GM19463 (cell line): ENCODE measurements around the gene CRTC1.

Experiments
- ATAC-seq: cut with Tn5 transposase; IDR thresholded peaks from one replicate; pipeline ENCODE4 v1.9.1; 2021; ENCODE audit warnings: mild to moderate bottlenecking, moderate library complexity; ENCODE audit not compliant: unreplicated experiment

The CRTC1 gene

DNA sequence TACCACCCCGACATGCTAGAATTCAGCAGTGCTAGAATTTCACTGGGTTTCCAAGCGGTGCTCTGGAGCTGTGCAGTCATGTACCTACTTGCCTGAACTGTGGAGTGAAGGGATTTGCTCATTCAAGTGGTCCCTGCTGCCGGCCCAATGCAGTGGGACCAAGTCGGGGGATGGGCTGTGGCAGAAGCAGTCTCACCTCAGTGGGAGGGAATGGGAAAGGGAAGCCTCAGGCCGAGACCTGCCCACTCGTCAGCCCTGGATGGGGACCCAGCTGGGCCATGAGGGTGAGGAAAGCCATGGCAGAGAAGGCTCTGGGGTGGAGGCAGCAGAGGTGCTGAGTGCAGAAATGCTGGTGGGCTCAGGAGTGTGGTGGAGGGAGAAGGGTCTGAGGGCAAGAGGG lies 31.7 kb upstream of the CRTC1 start:
- no peak for ATAC-seq

DNA sequence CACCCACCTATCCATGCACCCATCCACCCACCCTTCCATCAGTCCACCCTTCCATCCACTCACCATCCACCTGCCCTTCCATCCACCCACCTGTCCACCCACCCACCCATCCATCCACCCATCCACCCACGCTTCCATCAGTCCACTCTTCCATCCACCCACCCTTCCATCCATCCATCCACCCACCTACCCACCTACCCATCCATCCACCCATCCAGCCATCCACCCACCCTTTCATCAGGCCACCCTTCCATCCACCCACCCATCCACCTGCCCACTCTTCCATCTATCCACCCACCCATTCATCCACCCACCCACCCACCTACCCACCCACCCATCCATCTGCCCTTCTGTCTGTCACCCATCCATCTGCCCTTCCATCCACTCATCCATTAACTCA lies 29.6 kb upstream of the CRTC1 start:
- no peak for ATAC-seq

DNA sequence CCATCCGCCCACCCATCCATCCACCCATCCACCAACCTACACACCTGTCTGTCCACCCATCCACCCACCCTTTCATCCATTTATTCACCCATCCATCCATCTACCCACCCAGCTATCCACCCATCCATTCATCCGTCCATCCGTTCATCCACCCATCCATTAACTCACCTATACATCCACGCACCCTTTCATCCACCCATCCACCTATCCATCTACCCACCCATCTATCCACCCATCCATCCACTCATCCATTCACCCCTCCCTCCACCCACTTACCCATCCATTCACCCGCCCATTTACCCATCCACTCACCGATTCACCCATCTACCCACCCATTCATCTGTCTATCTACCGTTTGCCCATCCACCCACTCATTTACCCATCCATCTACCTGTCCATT lies 29.0 kb upstream of the CRTC1 start:
- no peak for ATAC-seq

DNA sequence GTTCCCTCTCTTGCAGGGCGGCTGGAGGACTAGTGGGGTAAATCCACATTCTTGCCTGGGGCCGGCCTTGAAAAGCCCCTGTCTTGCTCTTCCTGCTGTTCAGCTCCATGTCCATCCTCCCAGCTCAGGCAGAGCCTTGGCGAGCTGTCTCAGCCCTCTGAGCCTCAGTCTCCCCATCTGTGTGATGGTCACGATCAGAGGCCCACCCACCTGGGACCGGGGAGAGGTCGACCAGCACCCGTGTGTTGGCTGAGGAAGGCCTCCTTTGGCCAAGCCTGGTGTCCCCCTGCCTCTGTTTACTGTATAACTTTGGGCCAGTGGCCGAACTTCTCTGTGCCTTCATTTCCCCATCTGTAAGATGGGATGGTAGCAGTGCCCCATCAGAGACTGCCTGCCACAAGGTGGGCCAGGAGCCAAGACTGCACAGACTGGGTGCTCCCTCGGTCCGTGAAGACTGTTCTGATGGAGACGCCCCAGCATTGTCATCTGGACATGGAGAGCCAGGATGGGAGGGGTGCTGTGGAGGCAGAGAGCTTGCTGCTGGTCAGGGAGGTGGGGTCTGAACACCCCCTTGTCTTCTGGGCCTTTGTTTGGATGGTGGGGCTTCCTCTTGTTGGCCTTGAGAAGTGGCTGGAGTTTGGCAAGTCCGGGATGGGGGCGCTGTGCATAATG lies 28.2 kb upstream of the CRTC1 start:
- no peak for ATAC-seq

DNA sequence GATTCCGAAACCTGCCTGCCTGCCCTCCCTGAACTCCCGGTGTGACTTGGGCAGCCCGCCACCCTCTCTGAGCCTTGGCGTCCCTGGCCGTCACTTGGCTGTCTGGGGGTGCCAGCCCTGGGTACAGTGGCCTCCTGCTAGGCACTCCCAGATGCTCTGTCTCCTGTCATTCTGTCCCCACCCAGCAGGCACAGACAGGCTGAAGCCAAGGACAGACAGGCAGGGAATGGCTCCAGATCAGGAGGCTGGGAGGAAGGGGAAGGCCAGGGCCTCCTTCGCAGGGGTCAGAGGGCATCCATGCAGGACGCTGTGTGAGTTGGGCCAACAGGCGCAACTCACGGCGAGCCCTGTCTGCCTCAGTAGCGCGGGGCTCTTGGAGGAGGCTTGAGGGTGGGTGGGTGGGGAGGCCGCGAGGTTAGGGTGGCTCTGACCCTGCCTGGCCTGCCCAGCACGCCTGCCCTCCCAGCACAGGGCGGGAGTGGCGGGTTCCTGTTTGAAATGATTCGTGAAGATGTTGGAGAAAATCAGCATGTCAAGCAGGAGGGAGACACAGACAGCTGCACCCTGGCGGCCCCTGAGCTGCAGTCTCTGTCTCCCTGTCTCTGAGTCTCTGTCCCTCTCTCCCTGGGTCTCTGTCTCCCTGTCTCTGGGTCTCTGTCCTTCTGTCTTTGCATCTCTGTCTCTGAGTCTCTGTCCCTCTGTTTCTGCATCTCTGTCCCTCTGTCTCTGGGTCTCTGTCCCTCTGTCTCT lies 27.0 kb upstream of the CRTC1 start:
- no peak for ATAC-seq

DNA sequence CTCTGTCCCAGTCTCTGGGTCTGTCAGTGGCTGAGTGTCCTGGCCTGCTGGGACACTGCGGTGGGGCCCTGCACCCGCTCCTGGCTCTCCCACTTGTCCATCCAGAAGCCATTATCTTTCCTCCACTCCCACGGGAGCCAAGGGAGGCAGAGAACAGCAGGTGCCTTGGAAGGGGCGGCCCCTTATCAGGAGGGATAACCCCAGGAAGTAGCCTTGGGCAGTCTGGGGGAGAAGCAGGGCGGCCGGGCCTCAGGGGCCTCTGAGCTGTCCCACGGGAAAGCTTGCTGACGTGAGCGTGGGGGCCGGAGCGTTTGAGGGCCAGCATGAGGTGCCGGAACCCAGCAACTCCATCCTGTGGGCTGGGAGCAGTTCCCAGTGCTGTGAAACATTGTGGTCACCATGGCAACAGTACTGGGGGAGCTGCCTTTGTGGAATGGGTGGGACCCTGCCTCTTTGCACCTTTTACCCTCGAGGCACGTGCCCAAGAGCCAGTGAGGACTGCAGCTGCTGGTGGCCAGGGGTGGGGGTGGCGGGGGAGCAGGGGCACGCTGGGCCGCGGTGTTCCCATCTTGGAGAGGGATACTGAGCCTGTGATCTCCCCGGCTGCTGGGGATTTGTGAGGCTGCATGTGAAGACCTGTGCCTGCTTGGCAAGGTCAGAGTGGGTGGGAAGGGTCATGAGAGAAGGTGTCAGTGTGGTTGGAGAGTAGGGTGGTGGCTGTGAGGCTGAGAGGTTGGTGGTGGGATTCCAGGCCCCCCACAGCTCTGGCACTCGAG lies 25.7 kb upstream of the CRTC1 start:
- ATAC-seq: no peak

DNA sequence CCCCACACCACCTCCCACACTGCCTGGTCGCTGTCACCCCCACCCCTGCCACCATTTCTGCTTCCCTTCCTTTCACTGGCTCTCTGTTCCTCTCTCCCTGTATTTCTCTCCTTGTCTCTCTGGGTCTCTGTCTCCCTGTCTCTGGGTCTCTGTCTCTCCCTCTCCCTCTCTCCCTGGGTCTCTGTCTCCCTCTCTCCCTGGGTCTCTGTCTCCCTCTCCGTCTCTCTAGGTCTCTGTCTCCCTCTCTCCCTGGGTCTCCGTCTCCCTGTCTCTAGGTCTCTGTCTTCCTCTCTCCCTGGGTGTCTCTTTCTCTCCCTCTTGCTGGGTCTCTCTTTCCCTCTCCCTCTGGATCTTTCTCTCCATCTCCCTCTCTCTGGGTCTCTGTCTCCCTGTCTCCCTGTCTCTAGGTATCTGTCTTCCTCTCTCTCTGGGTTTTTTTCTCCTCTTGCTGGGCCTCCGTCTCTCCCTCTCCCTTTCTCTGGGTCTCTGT lies 25.1 kb upstream of the CRTC1 start:
- ATAC-seq: no peak

DNA sequence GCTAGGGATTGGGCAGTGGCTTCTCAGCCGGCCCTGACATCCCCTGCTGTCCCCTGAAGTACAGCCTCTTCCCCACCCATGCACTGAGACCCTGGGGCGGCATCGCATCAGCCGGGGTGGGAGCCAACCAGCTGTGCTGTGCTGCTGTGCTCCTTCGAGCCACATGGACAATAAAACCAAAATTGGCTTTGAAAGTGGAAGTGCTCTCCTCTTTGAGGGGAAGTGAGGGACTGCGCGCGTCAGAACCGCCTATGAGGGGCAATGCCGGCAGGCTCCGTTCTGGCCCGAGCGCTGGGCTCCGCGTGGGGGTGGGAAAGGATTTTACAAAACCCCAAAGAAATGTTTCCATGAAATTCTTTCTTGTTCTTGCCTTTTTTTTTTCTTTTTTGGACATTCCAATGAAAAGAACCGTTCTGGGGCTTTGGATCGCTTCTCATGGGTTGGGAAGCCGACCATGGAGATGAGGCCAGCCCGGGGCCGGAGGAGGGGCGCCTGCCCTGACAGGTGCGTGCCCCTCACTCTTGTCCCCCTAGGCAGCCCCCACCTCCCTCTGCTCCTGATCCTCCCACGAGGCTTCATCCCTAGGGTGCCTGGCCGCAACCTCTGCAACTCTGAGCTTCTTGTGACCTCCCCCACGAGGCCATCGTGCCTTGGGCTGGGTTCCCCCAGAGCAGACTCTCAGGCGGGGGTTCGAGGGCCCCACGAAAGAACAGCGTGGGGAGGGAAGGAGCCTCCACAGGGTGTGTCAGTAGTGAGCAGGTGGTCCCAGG lies 24.0 kb upstream of the CRTC1 start:
- ATAC-seq: no peak

DNA sequence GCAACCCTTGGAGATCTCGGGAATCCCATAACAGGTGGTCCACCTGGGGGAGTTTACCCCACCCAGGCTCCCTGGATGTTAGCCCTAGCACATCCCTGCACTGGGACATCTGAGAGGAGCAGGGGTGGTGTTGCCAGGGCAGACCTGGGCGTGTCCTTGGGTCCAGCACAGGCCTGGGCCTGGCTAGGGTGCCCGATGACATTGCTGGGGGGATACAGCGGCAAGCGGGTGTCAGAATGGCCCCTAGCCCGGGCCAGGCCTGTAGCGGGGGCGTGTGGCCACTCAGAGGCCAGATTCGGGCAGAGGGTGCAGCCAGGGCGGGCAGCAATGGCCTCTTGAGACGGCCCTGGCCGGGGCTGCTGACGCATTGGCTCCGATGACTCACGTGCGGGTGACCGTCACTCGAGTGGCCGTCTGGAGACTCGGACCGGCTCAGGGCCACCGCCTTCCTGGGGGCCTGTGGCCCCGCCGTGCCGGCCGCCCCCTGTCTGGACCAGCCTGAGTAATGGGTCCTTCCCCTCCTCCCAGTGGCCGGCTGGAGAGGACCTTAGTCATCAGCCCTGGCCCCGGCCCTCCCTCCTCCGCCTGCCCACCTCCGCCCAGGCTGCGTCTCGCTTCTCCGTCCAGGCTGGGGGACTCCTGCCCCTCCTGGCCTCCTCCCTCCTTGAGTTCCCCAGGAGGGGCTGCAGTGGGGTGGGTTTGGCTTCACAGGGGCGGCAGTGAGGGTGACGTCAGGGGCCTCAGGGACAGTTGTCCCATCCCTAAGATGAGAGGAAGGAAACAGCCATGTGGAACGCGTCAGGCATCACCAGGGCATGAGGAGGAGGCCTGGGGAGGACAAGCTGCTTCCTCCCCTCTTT lies 23.2 kb upstream of the CRTC1 start:
- ATAC-seq: no peak

DNA sequence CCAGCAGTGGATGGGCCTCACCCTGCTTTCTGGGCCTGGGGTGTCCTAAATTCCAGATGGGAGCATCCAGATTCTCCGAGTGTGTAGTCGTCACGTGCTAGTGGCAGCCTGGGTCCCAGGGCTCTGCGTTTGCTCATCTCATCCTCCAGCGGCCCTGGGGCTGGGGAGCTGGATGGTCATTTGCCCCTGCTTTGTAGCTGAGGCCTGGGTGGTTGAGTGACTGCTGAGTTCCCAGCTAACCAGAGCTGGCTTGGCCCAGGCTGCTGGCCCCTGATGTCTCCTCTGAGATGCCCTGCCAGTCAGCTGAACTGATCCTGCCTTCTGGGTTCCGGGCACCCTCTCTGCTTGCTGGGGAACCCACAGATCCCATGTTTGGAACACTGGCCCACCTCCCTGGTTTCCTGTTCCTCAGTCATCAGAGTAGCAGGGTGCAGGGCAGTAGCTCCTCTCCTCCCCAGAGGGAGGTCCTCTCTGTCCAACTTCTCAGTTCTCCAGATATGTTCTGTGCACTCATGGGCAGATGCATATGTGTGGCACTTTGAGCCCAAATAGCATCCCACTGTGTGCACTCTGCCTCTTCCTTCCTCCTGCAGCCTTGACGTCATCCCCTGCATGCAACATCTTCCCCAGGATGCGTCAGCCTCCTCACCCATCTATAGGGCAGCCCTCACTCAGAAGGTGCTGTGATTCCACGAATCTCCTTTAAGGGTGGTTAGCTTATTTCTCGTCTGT lies 22.4 kb upstream of the CRTC1 start:
- ATAC-seq: no peak

DNA sequence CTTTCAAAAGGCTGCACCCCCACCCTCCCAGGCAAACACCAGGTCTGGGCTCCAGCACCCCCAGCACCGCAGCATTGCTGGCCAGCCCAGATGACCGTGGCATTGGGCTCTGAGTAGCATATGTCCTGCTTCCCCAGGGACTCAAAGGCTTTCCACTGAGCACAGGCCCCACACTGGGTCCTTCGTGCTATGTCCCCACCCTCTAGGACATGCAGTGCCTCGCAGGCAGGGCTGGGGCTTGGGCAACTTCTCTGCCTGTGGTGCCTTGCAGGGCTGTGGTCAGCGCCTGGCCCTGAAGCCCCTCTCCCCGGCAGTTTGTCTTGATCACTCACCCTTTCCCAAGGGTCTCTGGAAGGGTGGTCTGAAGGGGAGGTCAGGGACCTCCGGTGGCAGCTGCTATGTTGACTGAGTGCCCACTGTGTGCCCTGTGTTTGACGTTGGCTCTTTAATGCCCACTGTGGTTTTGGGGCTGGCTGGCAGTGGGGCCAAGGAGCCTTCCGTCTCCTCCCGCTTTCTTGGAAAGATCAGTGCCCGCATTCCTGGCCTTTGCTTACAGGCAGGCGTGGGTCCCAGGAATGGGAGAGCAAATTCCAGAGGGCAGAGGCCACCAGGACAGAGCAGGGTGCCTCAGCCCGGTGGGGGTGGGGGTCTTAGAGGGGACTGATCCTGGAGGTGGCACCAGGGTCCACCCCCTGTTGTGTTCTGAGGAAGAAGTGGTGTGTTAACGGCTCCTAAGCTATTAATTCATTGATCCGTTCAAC lies 20.3 kb upstream of the CRTC1 start:
- ATAC-seq: no peak

DNA sequence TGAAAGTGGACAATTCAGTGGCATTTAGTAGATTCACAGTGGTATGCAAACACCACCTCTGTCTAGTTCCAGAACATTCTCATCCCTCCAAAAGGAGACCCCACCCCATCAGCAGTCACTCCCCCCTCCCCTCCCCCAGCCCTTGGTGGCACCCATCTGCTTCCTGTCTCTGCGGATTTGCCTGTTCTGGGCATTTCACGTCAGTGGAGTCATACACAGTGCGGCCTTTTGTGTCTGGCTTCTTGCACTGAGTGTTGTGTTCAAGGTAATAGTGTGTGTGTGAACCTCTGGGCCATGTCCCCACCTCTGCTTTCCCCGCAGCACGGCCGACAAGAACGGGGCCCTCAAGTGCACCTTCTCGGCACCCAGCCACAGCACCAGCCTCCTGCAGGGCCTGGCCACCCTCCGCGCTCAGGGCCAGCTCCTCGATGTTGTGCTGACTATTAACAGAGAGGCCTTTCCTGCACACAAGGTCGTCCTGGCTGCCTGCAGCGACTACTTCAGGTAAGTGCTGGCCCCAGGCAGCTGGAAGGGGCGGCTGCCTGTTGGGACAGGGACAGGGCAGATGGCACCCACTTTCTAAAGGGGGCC lies 19.4 kb upstream of the CRTC1 start:
- no peak for ATAC-seq

DNA sequence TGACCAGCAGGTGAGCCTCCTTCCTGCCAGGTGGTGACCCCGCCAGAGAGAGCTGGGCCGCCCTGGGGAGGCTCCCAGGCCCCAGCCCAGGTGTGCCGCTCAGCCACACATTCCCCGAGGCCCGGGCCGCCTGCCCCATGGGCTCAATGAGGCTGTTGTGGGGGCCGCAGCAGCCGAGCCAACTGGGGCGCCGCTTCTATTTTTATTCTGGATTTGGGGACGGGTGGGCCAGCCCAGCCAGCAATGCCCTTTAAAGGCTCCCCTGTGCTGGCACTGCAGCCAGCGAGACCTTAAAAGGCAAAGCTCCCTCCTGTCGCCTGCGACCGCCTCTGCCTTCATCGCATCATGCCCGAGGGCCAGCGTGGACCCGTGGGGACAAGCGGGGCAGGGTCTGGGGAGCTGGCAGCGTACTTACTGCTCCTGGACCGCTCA lies 17.7 kb upstream of the CRTC1 start:
- ATAC-seq: no peak

DNA sequence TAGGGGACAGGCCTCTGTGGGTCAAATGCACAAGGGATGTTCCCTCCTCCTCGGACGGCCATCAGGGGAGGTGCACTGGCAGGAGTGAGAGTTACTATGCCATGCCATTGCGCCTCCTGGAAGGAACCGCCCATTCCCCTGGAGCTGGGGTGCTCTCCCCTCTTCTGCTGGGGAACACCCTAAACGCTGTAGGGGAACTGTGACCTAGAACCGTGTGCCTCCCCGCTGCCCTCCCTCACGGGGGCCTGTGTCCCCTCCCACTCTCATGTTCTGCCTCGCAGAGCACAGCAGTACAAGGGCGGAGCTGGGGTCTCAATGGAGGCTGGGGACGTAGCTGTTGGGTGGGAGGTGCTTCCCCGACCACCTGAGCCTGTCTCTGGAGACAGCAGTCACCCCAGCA lies 17.2 kb upstream of the CRTC1 start:
- ATAC-seq: no peak

DNA sequence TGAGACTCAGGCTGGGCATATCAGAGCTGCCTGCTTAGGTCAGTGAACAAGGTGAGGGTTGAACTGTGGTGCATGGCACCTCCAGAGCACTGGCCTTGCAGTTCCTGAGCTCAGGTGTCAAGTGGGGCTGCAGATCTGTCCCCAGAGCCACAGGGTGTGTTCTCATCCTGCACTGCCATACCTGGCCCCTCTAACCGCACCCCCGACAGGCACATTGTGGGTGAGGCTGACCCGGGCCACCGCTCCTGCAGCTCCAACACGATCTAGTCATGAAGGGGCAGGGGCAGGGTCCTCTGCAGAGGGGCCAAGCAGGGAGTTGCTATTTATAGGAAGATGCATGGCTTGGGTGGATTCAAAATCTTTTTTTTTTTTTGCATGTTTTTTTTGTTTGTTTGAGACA lies 16.7 kb upstream of the CRTC1 start:
- ATAC-seq: no peak

DNA sequence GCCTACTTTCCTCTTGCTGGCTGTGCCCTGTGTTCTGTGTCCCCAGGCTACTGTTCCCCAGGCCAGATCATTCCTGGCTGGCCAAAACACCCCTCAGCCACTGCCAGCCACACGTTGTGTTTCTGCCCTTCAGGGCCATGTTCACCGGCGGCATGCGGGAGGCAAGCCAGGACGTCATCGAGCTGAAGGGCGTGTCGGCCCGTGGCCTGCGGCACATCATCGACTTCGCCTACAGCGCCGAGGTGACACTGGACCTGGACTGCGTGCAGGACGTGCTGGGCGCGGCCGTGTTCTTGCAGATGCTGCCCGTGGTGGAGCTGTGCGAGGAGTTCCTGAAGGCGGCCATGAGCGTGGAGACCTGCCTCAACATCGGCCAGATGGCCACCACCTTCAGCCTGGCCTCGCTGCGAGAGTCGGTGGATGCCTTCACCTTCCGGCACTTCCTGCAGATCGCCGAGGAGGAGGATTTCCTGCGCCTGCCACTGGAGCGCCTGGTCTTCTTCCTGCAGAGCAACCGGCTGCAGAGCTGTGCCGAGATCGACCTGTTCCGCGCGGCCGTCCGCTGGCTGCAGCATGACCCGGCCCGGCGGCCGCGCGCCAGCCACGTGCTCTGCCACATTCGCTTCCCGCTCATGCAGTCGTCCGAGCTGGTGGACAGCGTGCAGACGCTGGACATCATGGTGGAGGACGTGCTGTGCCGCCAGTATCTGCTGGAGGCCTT lies 15.8 kb upstream of the CRTC1 start:
- no peak for ATAC-seq

DNA sequence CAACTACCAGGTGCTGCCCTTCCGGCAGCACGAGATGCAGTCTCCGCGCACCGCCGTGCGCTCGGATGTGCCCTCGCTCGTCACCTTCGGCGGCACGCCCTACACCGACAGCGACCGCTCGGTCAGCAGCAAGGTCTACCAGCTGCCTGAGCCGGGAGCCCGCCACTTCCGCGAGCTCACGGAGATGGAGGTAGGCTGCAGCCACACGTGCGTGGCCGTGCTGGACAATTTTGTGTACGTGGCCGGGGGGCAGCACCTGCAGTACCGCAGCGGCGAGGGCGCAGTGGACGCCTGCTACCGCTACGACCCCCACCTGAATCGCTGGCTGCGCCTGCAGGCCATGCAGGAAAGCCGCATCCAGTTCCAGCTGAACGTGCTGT lies 15.2 kb upstream of the CRTC1 start:
- ATAC-seq: no peak
